HCT116 (cell line): ENCODE results near the gene SYTL3. TPM values are rescaled to one million over a fixed set of nuclear protein-coding genes. Genes with fewer than 3 reads are reported as not detected.
A peak's percentile ranks its signal among the peaks of the same experiment; 100 is the strongest.

Experiments
- ATAC-seq: fragments of 200-7000 bp; cut with Tn5 transposase; 2 replicates; pipeline ENCODE4 v1.9.1; 2020; ENCODE audit warnings: mild to moderate bottlenecking, moderate library complexity
- BruUV-seq: library from RNA; stranded (reverse); fragments of 400-500 nt; replicated peaks from 2 replicates; lab custom pipeline; 2021; lab: Mats Ljungman, UMichigan
- CTCF ChIA-PET: fragments of 300-600 bp; sonication (Branson Sonifier 250); formaldehyde crosslinking; loops from one replicate; lab custom pipeline; 2021; ENCODE audit warnings: antibody characterized with exemption; lab: Charles Lee
- POLR2A ChIA-PET: fragments of 300-600, 350-600 bp; sonication (Branson Sonifier 250); formaldehyde crosslinking; loops from one replicate; lab custom pipeline; 2021; ENCODE audit warnings: antibody characterized with exemption; lab: Charles Lee
- RAD21 ChIA-PET, 2 experiments: fragments of 300-600 bp; sonication (Branson Sonifier 250); formaldehyde crosslinking; loops; one replicate each; lab custom pipeline; 2023; ENCODE audit warnings: low total read pairs in 2 of 2; ENCODE audit not compliant: uncharacterized antibody in 2 of 2, unreplicated experiment in 2 of 2, low non-redundant PET in 1 of 2; lab: Charles Lee
- DNase-seq: peaks from one replicate; pipeline ENCODE4 v3.0.0-alpha.2; 2010; ENCODE audit warnings: low read depth, low spot score
- H2AFZ ChIP-seq: fragments of 200-600 bp; shearing (Covaris generic), sonication (generic); 2 replicates; pipeline ENCODE4 v1.6.1; 2017; ENCODE audit warnings: low read depth, mixed run types, mixed read lengths, antibody characterized with exemption, low read length; ENCODE audit not compliant: poor library complexity, severe bottlenecking
- H3K27ac ChIP-seq: 2 replicates; pipeline ENCODE4 v1.5.1; 2012; ENCODE audit warnings: low read depth, low read length
- H3K27me3 ChIP-seq: fragments of 200-600 bp; sonication (generic); 2 replicates; pipeline ENCODE4 v1.6.1; 2016; ENCODE audit warnings: mixed run types, low read length, mixed read lengths; ENCODE audit not compliant: insufficient read depth
- H3K36me3 ChIP-seq, 2 experiments: fragments of 200-500 bp in 1 of 2; fragments of 200-600 bp in 1 of 2; sonication (Bioruptor generic) in 1 of 2; sonication (generic) in 1 of 2; 2 replicates each; pipeline versions ENCODE4 v1.5.1 to v1.6.1; 2014 to 2016; ENCODE audit warnings: low read length in 2 of 2, inconsistent platforms in 1 of 2, mixed read lengths in 1 of 2, mixed run types in 1 of 2; ENCODE audit not compliant: insufficient read depth in 2 of 2, control insufficient read depth in 1 of 2
- H3K4me1 ChIP-seq, 2 experiments: fragments of 200-600 bp in 1 of 2; sonication (generic) in 1 of 2; 2 replicates each; pipeline versions ENCODE4 v1.5.1 to v1.6.1; 2012 to 2017; ENCODE audit warnings: low read length in 2 of 2, inconsistent platforms in 1 of 2, mild to moderate bottlenecking in 1 of 2, mixed read lengths in 1 of 2, mixed run types in 1 of 2, moderate library complexity in 1 of 2; ENCODE audit not compliant: insufficient read depth in 2 of 2, control insufficient read depth in 1 of 2
- H3K4me2 ChIP-seq: fragments of 200-600 bp; sonication (generic); 2 replicates; pipeline ENCODE4 v1.6.1; 2017; ENCODE audit warnings: mixed run types, low read length, mixed read lengths
- H3K4me3 ChIP-seq, 2 experiments: fragments of 200-600 bp in 1 of 2; sonication (generic) in 1 of 2; replicated peaks in 1 of 2; 2 replicates each; pipeline ENCODE4 v1.5.1; 2011 to 2016; ENCODE audit warnings: low read length in 2 of 2, control low read depth in 1 of 2, low read depth in 1 of 2, mild to moderate bottlenecking in 1 of 2, mixed read lengths in 1 of 2, mixed run types in 1 of 2
- H3K79me2 ChIP-seq: fragments of 200-600 bp; sonication (generic); 2 replicates; pipeline ENCODE4 v1.6.1; 2017; ENCODE audit warnings: mild to moderate bottlenecking, mixed run types, low read length, moderate library complexity, mixed read lengths; ENCODE audit not compliant: insufficient read depth
- H3K9ac ChIP-seq: fragments of 200-600 bp; sonication (generic); 2 replicates; pipeline ENCODE4 v1.6.1; 2016; ENCODE audit warnings: low read length, mixed read lengths
- H3K9me2 ChIP-seq: fragments of 200-600 bp; sonication (generic), shearing (Covaris generic); 2 replicates; pipeline ENCODE4 v1.6.1; 2017; ENCODE audit warnings: mixed run types, mild to moderate bottlenecking, moderate library complexity; ENCODE audit not compliant: insufficient read depth
- H3K9me3 ChIP-seq, 2 experiments: fragments of 200-500 bp in 1 of 2; fragments of 200-600 bp in 1 of 2; sonication (Bioruptor generic) in 1 of 2; sonication (generic) in 1 of 2; 2 replicates each; pipeline ENCODE4 v1.6.1; 2014 to 2017; ENCODE audit warnings: low read length in 2 of 2, mixed read lengths in 2 of 2, inconsistent platforms in 1 of 2, low read depth in 1 of 2, mild to moderate bottlenecking in 1 of 2, mixed run types in 1 of 2, moderate library complexity in 1 of 2; ENCODE audit not compliant: control insufficient read depth in 1 of 2, insufficient read depth in 1 of 2
- H4K20me1 ChIP-seq: fragments of 200-600 bp; sonication (generic), shearing (Covaris generic); 2 replicates; pipeline ENCODE4 v1.6.1; 2017; ENCODE audit warnings: mixed run types, mild to moderate bottlenecking, moderate library complexity; ENCODE audit not compliant: insufficient read depth
- ATF3 ChIP-seq: IDR thresholded peaks from 2 replicates; pipeline ENCODE4 v1.6.1; 2012
- CBX3 ChIP-seq: IDR thresholded peaks from 2 replicates; pipeline ENCODE4 v1.6.1; 2012; ENCODE audit warnings: low read depth
- CEBPB ChIP-seq: IDR thresholded peaks from 2 replicates; pipeline ENCODE4 v1.6.1; 2012; ENCODE audit warnings: low read depth
- EZH2 ChIP-seq: fragments of 200-600 bp; sonication (generic); IDR thresholded peaks from 2 replicates; pipeline ENCODE4 v1.6.1; 2017; ENCODE audit warnings: antibody characterized with exemption, mixed run types
- JUND ChIP-seq: IDR thresholded peaks from 2 replicates; pipeline ENCODE4 v1.6.1; 2012
- MAX ChIP-seq: IDR thresholded peaks from 2 replicates; pipeline ENCODE4 v1.6.1; 2012
- POLR2A ChIP-seq: IDR thresholded peaks from 2 replicates; pipeline ENCODE4 v1.7.0; 2011; ENCODE audit warnings: borderline replicate concordance; ENCODE audit not compliant: insufficient read depth, insufficient read length; ENCODE audit errors: extremely low read depth
- POLR2AphosphoS5 ChIP-seq: IDR thresholded peaks from 2 replicates; pipeline ENCODE4 v1.6.1; 2011; ENCODE audit warnings: mild to moderate bottlenecking, low read depth, low read length, moderate library complexity
- REST ChIP-seq: IDR thresholded peaks from 2 replicates; pipeline ENCODE4 v1.6.1; 2012; ENCODE audit warnings: low read depth
- SIN3A ChIP-seq: IDR thresholded peaks from 2 replicates; pipeline ENCODE4 v1.6.1; 2012; ENCODE audit warnings: low read depth
- YY1 ChIP-seq: IDR thresholded peaks from 2 replicates; pipeline ENCODE4 v1.6.1; 2011; ENCODE audit warnings: low read length, low read depth, moderate library complexity, mild to moderate bottlenecking; ENCODE audit not compliant: insufficient replicate concordance; ENCODE audit errors: extremely low read depth
- intact Hi-C: fragments of 100-400 bp; cut with micrococcal nuclease; formaldehyde crosslinking; loops from 2 replicates; pipeline ENCODE4 v1.10.0; 2022
- total RNA-seq: library from RNA; stranded (reverse); gene quantifications from one replicate; pipeline ENCODE4 v1.2.1, GENCODE V29; 2021; ENCODE audit not compliant: unreplicated experiment
- TF ChIP-seq, protein P1 (sequence below), 3 experiments: fragments of 200-600 bp in 1 of 3; sonication (generic) in 1 of 3; IDR thresholded peaks in 2 of 3; conservative IDR thresholded peaks in 1 of 3; 2 replicates each; pipeline ENCODE4 v1.5.1; 2012 to 2017; ENCODE audit warnings: low read depth in 2 of 3, low read length in 2 of 3, antibody characterized with exemption in 1 of 3, borderline replicate concordance in 1 of 3, control low read depth in 1 of 3, mild to moderate bottlenecking in 1 of 3, mixed read lengths in 1 of 3, mixed run types in 1 of 3, moderate library complexity in 1 of 3; ENCODE audit not compliant: insufficient read depth in 1 of 3

SYTL3 gene
- total RNA-seq, 1 experiment from 2014 or later = 55.3 TPM

DNA sequence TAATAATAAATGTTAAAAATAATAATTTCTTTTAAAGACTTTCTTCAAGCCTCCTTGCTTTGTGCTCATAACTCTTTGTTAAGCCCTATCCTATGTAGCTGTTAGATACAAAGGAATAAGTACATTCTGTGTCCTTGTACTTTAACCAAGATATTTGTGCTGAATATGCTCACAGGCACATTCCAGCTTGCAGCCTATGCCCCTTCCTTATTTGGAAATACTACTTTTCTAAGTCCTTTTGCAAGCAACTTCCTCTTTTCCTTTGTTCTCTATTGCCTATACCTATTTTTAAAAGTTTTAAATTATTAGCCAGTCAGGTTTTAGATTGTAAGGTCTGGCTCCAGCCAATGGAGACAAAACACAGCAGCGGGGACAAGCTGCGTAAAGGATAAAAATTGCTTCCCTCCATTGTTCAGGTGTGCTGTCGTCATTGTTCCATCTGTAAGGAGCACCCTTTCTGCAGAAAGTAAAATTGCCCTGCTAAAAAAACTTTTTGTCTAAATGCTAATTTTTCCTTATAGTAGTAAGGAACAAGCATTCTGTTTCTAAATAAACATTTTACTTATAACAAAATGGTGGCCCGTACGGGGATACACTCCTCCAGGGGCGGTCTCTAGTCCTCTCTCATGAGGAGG lies 80.2 kb downstream of the SYTL3 start:
- CTCF ChIA-PET = interaction anchor here (0.7 to 2.1 kb wide), 6 partner anchors 9 to 39 kb away, joined by 3 to 21 read pairs (median 4); no protein-coding TSS in a partner anchor
- intact Hi-C loops = loop anchor here (1.0 kb wide), 4 partner anchors 10 to 123 kb away; no protein-coding TSS in a partner anchor

More for the DNA sequence above, 80.2 kb downstream of the SYTL3 start:
- no peak for TF ChIP-seq YY1
- no peak for TF ChIP-seq POLR2AphosphoS5
- no peak for TF ChIP-seq MAX
- TF ChIP-seq JUND = no peak
- TF ChIP-seq POLR2A = no peak
- TF ChIP-seq CEBPB = no peak
- TF ChIP-seq CBX3 = no peak
- no peak for TF ChIP-seq ATF3
- TF ChIP-seq REST = no peak
- no peak for TF ChIP-seq SIN3A
- TF ChIP-seq, protein P1, sequence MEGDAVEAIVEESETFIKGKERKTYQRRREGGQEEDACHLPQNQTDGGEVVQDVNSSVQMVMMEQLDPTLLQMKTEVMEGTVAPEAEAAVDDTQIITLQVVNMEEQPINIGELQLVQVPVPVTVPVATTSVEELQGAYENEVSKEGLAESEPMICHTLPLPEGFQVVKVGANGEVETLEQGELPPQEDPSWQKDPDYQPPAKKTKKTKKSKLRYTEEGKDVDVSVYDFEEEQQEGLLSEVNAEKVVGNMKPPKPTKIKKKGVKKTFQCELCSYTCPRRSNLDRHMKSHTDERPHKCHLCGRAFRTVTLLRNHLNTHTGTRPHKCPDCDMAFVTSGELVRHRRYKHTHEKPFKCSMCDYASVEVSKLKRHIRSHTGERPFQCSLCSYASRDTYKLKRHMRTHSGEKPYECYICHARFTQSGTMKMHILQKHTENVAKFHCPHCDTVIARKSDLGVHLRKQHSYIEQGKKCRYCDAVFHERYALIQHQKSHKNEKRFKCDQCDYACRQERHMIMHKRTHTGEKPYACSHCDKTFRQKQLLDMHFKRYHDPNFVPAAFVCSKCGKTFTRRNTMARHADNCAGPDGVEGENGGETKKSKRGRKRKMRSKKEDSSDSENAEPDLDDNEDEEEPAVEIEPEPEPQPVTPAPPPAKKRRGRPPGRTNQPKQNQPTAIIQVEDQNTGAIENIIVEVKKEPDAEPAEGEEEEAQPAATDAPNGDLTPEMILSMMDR (IDR thresholded peaks at IDR 0.05 in 2 of 3, conservative IDR thresholded peaks at IDR 0.05 in 1 of 3; ENCODE audit: borderline replicate concordance in 1 of 3, insufficient read depth in 1 of 3, low read depth in 2 of 3, low read length in 2 of 3) = no peak
- no peak for TF ChIP-seq EZH2
- TF ChIP-seq, all 23 proteins: peak for 0
- Histone ChIP-seq H3K4me1 (peaks cover 42 to 79% of the 10 kb centered on the region in 2 experiments), H3K9me2 (no peaks in the 10 kb centered on the region), H3K79me2 (peaks cover 76% of the 10 kb centered on the region), H3K4me2 (peak overlapping the region; percentile 64), H2AFZ (no peak overlapping the region), H4K20me1 (no peaks in the 10 kb centered on the region), H3K27ac (peak overlapping the region; percentile 97), H3K36me3 (peaks cover 0 to 61% of the 10 kb centered on the region in 2 experiments; a peak in 2 of 4 replicates), H3K4me3 (peak overlapping the region; percentile 7 to 12; a peak in 2 of 4 replicates), H3K9me3 (no peaks in the 10 kb centered on the region), H3K27me3 (no peaks in the 10 kb centered on the region), H3K9ac (peak overlapping the region; percentile 74)
- BruUV-seq = TSS peak; percentile 78
- no peak for DNase-seq
- ChIA-PET POLR2A (interaction anchor here (0.9 to 4.4 kb wide), 15 partner anchors 9 to 270 kb away, joined by 3 to 35 read pairs (median 5); partner anchors contain the start of gene RSPH3), RAD21 (interaction anchor here (1.0 to 1.4 kb wide), 3 partner anchors 12 to 124 kb away, joined by 3 to 5 read pairs (median 5); no protein-coding TSS in a partner anchor)
- ATAC-seq = no peak; the same call in 1 of the 2 replicates
